ENCODE data around the gene ATF5. TPM values are rescaled to one million over a fixed set of nuclear protein-coding genes. Genes with fewer than 3 reads are reported as not detected.
"Not testable (repeated sequence)": the region's sequence is repeated elsewhere in the genome, so short reads cannot be mapped to it uniquely, and the experiment has no call there.

The ATF5 gene
- total RNA-seq, 1 experiment from 2014 or later: 12.4 TPM

GRCh38 chr19:49960980-49961379, 32.0 kb downstream of the ATF5 start, which contains the start of gene SIGLEC11:
TSS of gene SIGLEC11 (minus strand) at chr19:49961172. CDS start at chr19:49961081, 91 bp downstream.
- in situ Hi-C loops (cut with HindIII; ENCODE audit: low sequenced_read_pairs); DNase-seq (ENCODE audit: low spot score): not testable (repeated sequence)

DNA sequence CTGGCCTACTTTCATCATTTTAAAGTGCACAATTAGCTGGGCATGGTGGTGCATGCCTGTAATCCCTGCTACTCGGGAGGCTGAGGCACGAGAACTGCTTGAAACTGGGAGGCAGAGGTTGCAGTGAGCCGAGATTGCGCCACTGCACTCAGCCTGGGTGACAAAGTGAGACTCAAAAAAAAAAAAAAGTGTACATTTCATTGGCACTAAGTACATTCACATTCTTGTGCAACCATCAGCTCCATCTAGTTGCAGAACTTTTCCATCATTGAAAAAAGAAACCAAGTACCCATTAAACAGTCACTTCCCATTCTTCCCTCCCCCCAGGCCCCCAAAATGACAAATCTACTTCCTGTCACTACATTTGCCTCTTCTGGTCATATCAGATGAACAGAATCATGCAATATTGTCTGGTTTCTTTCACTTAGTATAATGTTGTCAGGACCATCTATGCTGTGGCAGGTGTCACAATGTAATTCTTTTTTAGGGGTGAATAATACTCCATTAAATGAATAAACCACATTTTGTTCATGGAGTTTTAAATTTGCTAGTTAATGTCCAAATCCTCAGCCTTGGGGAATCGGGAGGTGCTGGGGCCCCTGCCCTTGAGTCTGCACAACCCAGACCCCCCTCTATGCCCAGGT, 39.4 kb downstream of the ATF5 start:
- DNase-seq (ENCODE audit: low spot score): no peak
- in situ Hi-C loops (cut with HindIII; ENCODE audit: low sequenced_read_pairs): no loop called here

DNA sequence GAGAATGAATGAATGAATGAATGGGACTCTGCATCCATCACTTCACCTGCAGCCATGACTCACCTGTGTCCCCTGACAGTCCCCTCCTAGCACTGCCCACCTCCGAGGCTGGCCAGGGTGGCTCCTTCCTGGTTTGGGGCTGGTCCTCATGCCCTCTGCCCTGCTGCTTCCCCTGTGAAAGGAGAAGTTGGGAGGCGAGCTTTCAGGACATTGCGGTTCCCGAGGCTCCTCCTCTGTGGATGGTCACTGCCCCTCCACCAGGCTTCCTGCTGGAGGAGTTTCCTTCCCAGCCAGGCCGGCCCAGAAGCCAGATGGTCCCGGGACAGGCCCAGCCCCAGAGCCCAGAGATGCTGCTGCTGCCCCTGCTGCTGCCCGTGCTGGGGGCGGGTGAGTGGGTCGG, 40.4 kb downstream of the ATF5 start:
- in situ Hi-C loops (cut with HindIII; ENCODE audit: low sequenced_read_pairs); DNase-seq (ENCODE audit: low spot score): not testable (repeated sequence)

DNA sequence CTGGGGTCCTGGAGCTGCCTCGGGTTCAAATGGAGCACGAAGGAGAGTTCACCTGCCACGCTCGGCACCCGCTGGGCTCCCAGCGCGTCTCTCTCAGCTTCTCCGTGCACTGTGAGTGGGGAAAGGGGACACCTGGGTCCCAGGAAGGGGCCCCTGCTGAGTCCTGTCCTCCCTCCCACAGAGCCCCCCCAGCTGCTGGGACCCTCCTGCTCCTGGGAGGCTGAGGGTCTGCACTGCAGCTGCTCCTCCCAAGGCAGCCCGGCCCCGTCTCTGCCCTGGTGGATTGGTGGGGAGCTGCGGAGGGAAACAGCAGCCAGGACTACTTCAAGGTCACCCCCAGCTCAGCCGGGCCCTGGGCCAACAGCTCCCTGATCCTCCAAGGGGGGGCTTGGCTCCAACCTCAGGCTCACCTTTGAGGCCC, 43.0 kb downstream of the ATF5 start:
- DNase-seq (ENCODE audit: low spot score): no peak
- in situ Hi-C loops (cut with HindIII; ENCODE audit: low sequenced_read_pairs): no loop called here

DNA sequence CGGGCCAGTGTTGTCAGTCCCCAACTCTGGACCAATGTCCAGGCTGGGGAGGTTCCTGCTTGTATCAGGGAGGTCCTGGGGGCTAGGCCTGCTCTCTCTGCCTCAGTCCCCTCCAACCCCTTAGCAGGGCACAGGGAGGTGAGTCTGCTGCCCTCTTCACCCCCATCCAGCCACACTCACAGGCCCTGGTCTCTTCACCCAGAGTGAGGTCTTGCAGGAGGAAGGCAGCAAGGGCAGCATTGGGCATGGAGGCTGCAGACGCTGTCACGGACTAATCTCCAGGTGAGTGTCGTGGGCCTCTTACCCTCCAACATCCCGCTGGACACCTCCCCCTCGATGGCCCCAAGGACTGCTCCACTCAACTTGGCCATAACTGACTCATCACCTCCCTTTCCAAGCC, 43.8 kb downstream of the ATF5 start:
- DNase-seq (ENCODE audit: low spot score): no peak
- in situ Hi-C loops (cut with HindIII; ENCODE audit: low sequenced_read_pairs): no loop called here

DNA sequence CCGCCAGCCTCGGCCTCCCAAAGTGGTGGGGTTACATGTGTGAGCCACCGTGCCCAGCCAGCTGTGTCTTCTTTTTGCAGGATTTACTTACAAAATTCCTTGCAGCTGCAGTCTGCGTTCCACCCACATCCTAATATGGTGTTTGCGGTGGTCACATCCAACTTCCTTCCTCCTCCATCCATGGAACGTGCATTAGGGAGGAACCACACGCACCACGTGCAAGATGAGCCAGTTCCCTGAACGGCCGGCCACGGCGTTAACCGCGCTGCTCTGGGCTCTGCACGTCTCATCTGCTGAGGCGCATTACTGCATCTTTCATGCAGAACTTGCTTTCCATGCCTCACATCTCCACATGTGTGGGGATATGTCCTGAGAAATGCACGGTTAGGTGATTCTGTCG, 45.0 kb downstream of the ATF5 start:
- DNase-seq (ENCODE audit: low spot score): no peak
- in situ Hi-C loops (cut with HindIII; ENCODE audit: low sequenced_read_pairs): no loop called here

DNA sequence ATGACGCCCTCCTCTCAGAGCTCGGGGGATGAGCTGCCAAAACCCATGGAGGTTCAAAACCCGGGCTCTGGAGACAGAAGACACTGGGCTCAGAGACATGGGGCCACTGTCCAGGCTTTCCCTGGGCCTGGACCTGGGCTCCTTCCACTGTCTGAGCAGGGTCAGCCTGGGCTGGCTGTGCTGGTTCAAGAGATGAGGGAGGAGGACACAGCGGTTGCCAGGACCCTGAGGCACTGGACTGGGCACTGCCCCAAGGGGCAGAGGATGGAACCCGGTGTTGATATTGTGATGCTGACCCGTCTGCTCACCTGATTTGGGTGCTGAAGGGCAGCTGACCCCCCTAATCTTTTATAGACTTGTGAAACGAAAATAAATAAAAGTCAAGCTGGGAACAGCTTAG, 46.0 kb downstream of the ATF5 start:
- DNase-seq (ENCODE audit: low spot score): no peak
- in situ Hi-C loops (cut with HindIII; ENCODE audit: low sequenced_read_pairs): no loop called here

GRCh38 chr19:49976496-49976895, 47.5 kb downstream of the ATF5 start:
- in situ Hi-C loops (cut with HindIII; ENCODE audit: low sequenced_read_pairs): no loop called here
- no peak for DNase-seq (ENCODE audit: low spot score)

DNA sequence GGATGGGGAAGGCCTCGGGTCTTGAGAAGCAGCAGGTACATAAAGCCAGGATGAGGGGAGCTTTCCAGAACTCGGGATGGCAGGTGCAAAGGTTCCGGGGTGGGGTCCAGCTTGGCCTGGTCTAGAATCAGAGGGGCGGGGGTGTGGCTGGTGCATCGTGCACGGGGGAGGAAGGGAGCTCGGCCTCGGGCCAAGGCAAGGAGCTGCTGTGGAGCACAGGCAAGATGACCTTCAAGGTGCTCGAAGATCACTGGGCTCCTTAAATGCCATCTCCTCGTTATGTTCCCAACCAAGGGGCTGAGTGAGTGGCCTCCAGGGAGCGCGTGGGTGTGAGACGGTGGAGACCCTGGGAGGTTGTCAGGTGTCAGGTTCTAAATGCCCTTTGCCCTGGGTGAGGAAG, 48.1 kb downstream of the ATF5 start:
- DNase-seq (ENCODE audit: low spot score): no peak
- in situ Hi-C loops (cut with HindIII; ENCODE audit: low sequenced_read_pairs): no loop called here

DNA sequence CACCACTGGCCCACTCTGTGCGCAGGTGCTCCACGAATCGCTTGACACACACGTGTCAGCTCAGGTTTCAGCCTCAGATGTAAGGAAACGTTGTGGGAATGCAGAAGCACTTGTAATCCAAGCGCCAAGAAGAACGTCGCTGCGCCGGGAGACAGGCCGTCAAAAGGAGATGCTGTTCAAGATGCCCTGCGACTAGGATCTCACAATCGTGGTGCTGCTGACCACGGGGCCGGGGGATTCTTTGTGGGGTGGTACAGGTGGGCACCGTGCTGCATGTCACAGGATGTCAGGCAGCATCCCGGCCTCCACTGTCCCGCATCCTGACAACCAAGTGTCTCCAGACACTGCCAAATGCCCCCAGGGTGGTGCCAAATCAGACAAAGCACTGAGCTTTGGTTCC, 48.9 kb downstream of the ATF5 start:
- in situ Hi-C loops (cut with HindIII; ENCODE audit: low sequenced_read_pairs): no loop called here
- DNase-seq (ENCODE audit: low spot score): no peak

DNA sequence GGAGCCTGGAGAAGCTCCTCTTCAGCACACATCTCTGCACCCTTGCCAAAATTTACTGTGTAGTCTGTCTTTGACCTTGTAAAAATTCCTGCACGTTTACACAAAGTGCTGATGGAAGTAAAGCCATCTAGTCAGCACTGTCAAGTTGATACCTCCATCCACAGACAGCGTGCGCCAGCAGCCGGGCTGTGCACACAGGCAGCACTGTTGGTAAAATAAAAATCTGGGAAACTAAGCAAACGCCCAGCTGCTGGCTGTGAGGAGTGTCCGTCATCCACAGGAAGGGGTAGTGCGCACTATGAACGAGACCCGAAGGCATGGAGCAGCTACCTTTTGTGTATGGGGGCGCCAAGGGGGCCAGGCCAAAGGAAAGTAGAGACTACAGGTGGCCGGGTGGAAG, 49.3 kb downstream of the ATF5 start:
- in situ Hi-C loops (cut with HindIII; ENCODE audit: low sequenced_read_pairs): no loop called here
- no peak for DNase-seq (ENCODE audit: low spot score)

DNA sequence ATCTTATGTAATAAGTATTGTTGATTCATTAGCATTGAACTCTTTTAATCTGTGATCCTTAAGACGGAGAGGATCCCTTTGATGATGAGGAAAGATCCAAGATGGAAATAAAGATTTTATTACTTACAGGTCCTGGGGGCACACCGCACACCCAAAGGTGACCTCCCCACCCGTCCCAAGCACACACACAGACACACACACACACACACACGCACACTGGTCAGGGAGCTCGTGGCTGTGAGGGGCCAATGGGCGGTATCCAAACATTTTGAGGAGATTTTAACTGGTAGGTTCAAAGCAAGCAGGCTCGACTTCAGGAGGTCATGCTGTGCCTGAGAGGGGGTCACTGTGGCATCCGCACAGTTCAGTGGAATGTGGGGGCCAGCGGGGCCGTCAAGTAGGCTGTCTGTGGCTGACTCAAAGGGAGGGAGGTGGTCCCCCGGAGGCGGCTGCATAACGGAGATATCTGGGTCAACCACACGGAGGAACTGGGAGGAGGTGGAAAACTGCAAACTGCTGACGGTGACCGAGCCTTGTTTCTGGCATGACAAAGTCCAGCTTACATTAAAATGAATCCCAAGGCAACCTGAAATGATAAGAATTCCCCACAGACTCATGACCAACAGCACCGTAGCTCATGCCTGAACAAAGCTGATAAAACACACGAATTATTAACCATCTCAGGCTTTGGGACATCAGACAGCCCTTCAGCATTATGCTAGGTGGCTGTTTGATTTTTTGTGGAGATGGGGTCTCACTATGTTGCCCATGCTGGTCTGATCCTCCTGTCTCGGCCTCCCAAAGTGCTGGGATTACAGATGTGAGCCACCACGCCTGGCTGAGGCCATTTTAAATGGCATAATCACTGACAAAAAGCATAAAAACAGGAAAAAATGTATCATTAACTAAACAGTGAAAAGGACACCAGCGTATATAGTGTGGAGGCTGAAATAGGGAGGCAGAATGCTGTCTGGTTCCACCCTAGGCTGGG, 52.9 kb downstream of the ATF5 start:
- no peak for DNase-seq (ENCODE audit: low spot score)
- in situ Hi-C loops (cut with HindIII; ENCODE audit: low sequenced_read_pairs): no loop called here

Other genes with a start within 250 kb of the ATF5 start
- 1.1 and 1.7 TPM in 2 replicates for gene ADM5, start 239.6 kb upstream of the ATF5 start, total RNA-seq (2014; rRNA removed; shearing (Covaris generic))
- 38.8 and 54.5 TPM in 2 replicates for gene CPT1C, start 238.1 kb upstream of the ATF5 start, total RNA-seq (2014; rRNA removed; shearing (Covaris generic))
- 0.49 TPM in 1 of 2 replicates, not detected in the other for gene TSKS, start 165.9 kb upstream of the ATF5 start, total RNA-seq (2014; rRNA removed; shearing (Covaris generic))
- 152 and 155 TPM in 2 replicates for gene AP2A1, start 162.2 kb upstream of the ATF5 start, total RNA-seq (2014; rRNA removed; shearing (Covaris generic))
- 33.9 and 38.6 TPM in 2 replicates for gene FUZ, start 115.9 kb upstream of the ATF5 start, total RNA-seq (2014; rRNA removed; shearing (Covaris generic))
- gene MED25, start 110.9 kb upstream of the ATF5 start, total RNA-seq (2014; rRNA removed; shearing (Covaris generic)): 30.2 and 44.7 TPM in 2 replicates
- gene PTOV1, start 78.0 kb upstream of the ATF5 start, total RNA-seq (2014; rRNA removed; shearing (Covaris generic)): 147 and 166 TPM in 2 replicates
- gene PNKP, start 61.6 kb upstream of the ATF5 start, total RNA-seq (2014; rRNA removed; shearing (Covaris generic)): 90.2 and 111 TPM in 2 replicates
- gene AKT1S1, start 51.9 kb upstream of the ATF5 start, total RNA-seq (2014; rRNA removed; shearing (Covaris generic)): 14.0 and 18.0 TPM in 2 replicates
- 6.5 and 7.6 TPM in 2 replicates for gene TBC1D17, start 51.5 kb upstream of the ATF5 start, total RNA-seq (2014; rRNA removed; shearing (Covaris generic))
- gene IL4I1, start 32.3 kb upstream of the ATF5 start, total RNA-seq (2014; rRNA removed; shearing (Covaris generic)): 0.07 and 0.80 TPM in 2 replicates
- 79.9 and 86.1 TPM in 2 replicates for gene NUP62, start 299 bp downstream of the ATF5 start, total RNA-seq (2014; rRNA removed; shearing (Covaris generic))
- gene SIGLEC11, start 32.0 kb downstream of the ATF5 start, total RNA-seq (2014; rRNA removed; shearing (Covaris generic)): not detected in 2 replicates
- gene VRK3, start 96.2 kb downstream of the ATF5 start, total RNA-seq (2014; rRNA removed; shearing (Covaris generic)): 26.0 and 28.6 TPM in 2 replicates
- 15.5 and 42.5 TPM in 2 replicates for gene ZNF473, start 96.8 kb downstream of the ATF5 start, total RNA-seq (2014; rRNA removed; shearing (Covaris generic))
- not detected in 2 replicates for gene IZUMO2, start 234.1 kb downstream of the ATF5 start, total RNA-seq (2014; rRNA removed; shearing (Covaris generic))